GM19324 (cell line): ENCODE results near the gene TLNRD1.

Experiments used
- ATAC-seq: cut with Tn5 transposase; IDR thresholded peaks from one replicate; pipeline ENCODE4 v1.9.1; 2021; ENCODE audit warnings: mild to moderate bottlenecking, moderate library complexity; ENCODE audit not compliant: unreplicated experiment, low FRiP score

The TLNRD1 gene

GRCh38 chr15:81050805-81051204 is 50.1 kb downstream of the TLNRD1 start:
- no peak for ATAC-seq

- no peak for ATAC-seq
Measured at GRCh38 chr15:81052046-81052445, 51.3 kb downstream of the TLNRD1 start.

- ATAC-seq, result no peak
Measured at GRCh38 chr15:81053621-81054020, 52.9 kb downstream of the TLNRD1 start.

- ATAC-seq, result no peak
Measured at GRCh38 chr15:81054236-81054635, 53.5 kb downstream of the TLNRD1 start.
